ENCODE data around the gene FCN2. TPM values are rescaled to one million over a fixed set of nuclear protein-coding genes. Genes with fewer than 3 reads are reported as not detected.
A peak's percentile ranks its signal among the peaks of the same experiment; 100 is the strongest.

Gene FCN2
- polyA plus RNA-seq, 10 donors: 0.17 to 0.22 (median 0.20) TPM; not detected in 5

GRCh38 chr9:134909511-134910481 lies 29.2 kb downstream of the FCN2 start:
- DNase-seq: no peak

- no peak for DNase-seq
Observed at GRCh38 chr9:134912126-134912840, 31.7 kb downstream of the FCN2 start.

GRCh38 chr9:134913041-134913712 lies 32.6 kb downstream of the FCN2 start:
- DNase-seq: no peak

GRCh38 chr9:134913713-134914500 lies 33.3 kb downstream of the FCN2 start:
- no peak for DNase-seq

GRCh38 chr9:134914501-134914834 lies 33.9 kb downstream of the FCN2 start:
- DNase-seq: no peak

- no peak for DNase-seq
Observed at GRCh38 chr9:134915046-134915985, 34.7 kb downstream of the FCN2 start.

GRCh38 chr9:134916161-134916665 lies 35.6 kb downstream of the FCN2 start:
- DNase-seq: no peak

GRCh38 chr9:134917431-134918373 lies 37.1 kb downstream of the FCN2 start, which contains the start of gene FCN1:
Gene FCN1 (minus strand): TSS chr9:134917912. CDS start chr9:134917871, 41 bp downstream.
- no peak for DNase-seq

- DNase-seq: no peak
Observed at GRCh38 chr9:134918646-134919045, 38.0 kb downstream of the FCN2 start.

GRCh38 chr9:134919303-134919702 lies 38.7 kb downstream of the FCN2 start:
- DNase-seq: no peak

- DNase-seq: no peak
Observed at GRCh38 chr9:134922066-134922931, 41.7 kb downstream of the FCN2 start.

GRCh38 chr9:134922932-134923240 lies 42.3 kb downstream of the FCN2 start:
- no peak for DNase-seq

GRCh38 chr9:134923466-134923865 lies 42.9 kb downstream of the FCN2 start:
- DNase-seq: no peak

- DNase-seq: no peak
Observed at GRCh38 chr9:134925011-134925511, 44.5 kb downstream of the FCN2 start.

GRCh38 chr9:134928436-134929192 lies 48.0 kb downstream of the FCN2 start:
- no peak for DNase-seq

- peak in 1 of 3 donors; percentile 35 for DNase-seq
Observed at GRCh38 chr9:134929193-134930158, 48.9 kb downstream of the FCN2 start.

Measured in muscle of back (tissue), 11 donors.